Gastrocnemius medialis (tissue), 4 donors: ENCODE data around the gene SYT13.

ENCODE experiments used
- POLR2A ChIP-seq, 2 donors: fragments of 450-650 bp; IDR thresholded peaks; one replicate each; pipeline ENCODE4 v1.6.1; 2017; ENCODE audit warnings: antibody characterized with exemption in 2 of 2, mild to moderate bottlenecking in 2 of 2, moderate library complexity in 2 of 2
- TF ChIP-seq, protein P1 (sequence below), 5 experiments: fragments of 450-650 bp in 3 of 5; fragments of 200-600 bp in 2 of 5; sonication (generic) in 2 of 5; IDR thresholded peaks in 4 of 5; conservative IDR thresholded peaks in 1 of 5; 1 replicate in 4 of 5; 2 replicates in 1 of 5; pipeline ENCODE4 v1.5.1; 2016 to 2019; ENCODE audit warnings: antibody characterized with exemption in 5 of 5, mild to moderate bottlenecking in 3 of 5, moderate library complexity in 3 of 5

GRCh38 chr11:45282081-45282480, 4.1 kb downstream of the SYT13 start:
- TF ChIP-seq, protein P1, sequence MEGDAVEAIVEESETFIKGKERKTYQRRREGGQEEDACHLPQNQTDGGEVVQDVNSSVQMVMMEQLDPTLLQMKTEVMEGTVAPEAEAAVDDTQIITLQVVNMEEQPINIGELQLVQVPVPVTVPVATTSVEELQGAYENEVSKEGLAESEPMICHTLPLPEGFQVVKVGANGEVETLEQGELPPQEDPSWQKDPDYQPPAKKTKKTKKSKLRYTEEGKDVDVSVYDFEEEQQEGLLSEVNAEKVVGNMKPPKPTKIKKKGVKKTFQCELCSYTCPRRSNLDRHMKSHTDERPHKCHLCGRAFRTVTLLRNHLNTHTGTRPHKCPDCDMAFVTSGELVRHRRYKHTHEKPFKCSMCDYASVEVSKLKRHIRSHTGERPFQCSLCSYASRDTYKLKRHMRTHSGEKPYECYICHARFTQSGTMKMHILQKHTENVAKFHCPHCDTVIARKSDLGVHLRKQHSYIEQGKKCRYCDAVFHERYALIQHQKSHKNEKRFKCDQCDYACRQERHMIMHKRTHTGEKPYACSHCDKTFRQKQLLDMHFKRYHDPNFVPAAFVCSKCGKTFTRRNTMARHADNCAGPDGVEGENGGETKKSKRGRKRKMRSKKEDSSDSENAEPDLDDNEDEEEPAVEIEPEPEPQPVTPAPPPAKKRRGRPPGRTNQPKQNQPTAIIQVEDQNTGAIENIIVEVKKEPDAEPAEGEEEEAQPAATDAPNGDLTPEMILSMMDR (IDR thresholded peaks at IDR 0.05 in 4 of 5, conservative IDR thresholded peaks at IDR 0.05 in 1 of 5): no peak
- no peak for TF ChIP-seq POLR2A (IDR thresholded peaks at IDR 0.05)
